ENCODE results near the gene PRCD. TPM values are rescaled to one million over a fixed set of nuclear protein-coding genes. Genes with fewer than 3 reads are reported as not detected.

The PRCD gene
- total RNA-seq, 1 donor from 2014 or later, result 5.3 TPM

DNA sequence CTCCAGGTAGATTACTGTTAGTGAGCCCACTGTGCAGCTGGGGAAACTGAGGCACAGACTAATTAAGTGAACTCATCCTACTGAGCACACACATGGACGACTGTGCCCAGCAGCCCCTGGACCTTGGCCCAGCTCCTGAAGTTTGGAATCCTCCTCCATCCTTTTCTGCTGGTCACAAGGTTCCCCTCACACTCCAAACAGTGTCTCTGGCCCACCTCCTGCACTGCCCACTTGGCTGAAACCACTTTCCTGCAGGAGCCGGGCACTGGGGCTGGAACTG lies 42.2 kb upstream of the PRCD start:
- TF ChIP-seq, protein P1, sequence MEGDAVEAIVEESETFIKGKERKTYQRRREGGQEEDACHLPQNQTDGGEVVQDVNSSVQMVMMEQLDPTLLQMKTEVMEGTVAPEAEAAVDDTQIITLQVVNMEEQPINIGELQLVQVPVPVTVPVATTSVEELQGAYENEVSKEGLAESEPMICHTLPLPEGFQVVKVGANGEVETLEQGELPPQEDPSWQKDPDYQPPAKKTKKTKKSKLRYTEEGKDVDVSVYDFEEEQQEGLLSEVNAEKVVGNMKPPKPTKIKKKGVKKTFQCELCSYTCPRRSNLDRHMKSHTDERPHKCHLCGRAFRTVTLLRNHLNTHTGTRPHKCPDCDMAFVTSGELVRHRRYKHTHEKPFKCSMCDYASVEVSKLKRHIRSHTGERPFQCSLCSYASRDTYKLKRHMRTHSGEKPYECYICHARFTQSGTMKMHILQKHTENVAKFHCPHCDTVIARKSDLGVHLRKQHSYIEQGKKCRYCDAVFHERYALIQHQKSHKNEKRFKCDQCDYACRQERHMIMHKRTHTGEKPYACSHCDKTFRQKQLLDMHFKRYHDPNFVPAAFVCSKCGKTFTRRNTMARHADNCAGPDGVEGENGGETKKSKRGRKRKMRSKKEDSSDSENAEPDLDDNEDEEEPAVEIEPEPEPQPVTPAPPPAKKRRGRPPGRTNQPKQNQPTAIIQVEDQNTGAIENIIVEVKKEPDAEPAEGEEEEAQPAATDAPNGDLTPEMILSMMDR (IDR thresholded peaks at IDR 0.05), result no peak
- H3K9me3 Mint-ChIP-seq, result no peaks in the 10 kb centered on the region
- ATAC-seq (ENCODE audit: low read depth) (no peak), DNase-seq (no peak)
- peaks cover 43% of the 10 kb centered on the region for H3K36me3 Mint-ChIP-seq (ENCODE audit: low read depth)
- intact Hi-C loops (cut with micrococcal nuclease), result no loop called here
- peak overlapping the region; percentile 95 for H3K27ac Mint-ChIP-seq
- peak overlapping the region; percentile 99 for H3K4me3 Mint-ChIP-seq
- POLR2A ChIA-PET, result interaction anchor here (1.0 to 21.4 kb wide), 5 partner anchors 15 to 87 kb away, joined by 3 to 769 read pairs (median 6); partner anchors contain the start of gene AANAT
- CTCF ChIA-PET, result interaction anchor here (0.8 to 3.0 kb wide), 3 partner anchors 15 to 39 kb away, joined by 4 to 7 read pairs (median 6); partner anchors contain the start of gene AANAT
- H3K27me3 Mint-ChIP-seq, result no peaks in the 10 kb centered on the region
- peaks cover 88% of the 10 kb centered on the region for H3K4me1 Mint-ChIP-seq

DNA sequence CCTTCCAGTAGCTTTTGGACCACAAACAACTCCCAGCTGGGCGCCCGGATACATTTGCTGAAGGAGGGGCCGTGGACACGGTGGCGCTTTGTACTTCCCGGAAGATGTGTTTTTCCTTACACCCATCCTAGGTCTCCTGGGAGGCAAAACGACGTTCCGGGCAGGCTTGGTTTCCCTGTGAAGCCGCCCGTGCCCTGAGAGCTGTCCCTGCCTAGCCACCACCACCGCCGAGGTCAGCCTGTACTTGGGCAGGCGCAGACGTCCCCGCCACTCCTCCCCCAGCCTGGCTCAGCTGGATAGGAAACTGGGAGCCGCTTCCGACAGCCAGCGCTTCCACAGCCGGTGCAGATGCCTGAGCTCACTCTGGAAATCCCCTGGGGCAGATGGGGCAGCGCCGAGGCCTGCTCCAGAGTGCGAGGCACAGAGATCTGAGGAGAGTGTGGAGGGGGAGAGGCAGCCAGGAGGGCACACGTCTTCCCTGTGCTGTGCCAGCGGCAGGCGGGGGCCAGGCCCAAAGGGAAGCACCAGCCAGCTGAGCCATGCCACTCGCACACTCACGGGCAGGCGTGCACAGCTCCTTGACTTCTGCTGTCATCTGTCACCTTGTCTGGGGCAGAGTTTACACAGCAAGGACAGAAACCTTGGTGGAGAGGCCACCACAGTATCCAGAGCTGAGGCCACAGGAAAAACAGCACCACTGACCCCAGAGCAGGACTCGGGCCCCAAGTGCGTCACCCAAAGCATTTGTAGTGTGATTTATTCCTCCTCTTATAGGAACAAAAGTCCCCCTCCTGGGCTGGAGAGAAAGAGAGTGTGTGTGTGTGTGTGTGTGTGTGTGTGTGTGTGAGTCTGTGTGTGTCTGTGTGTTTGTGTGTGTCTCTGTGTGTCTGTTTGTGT lies 41.6 kb upstream of the PRCD start:
- peaks cover 42% of the 10 kb centered on the region for H3K36me3 Mint-ChIP-seq (ENCODE audit: low read depth)
- intact Hi-C loops (cut with micrococcal nuclease), result no loop called here
- peak overlapping the region; percentile 99 for H3K4me3 Mint-ChIP-seq
- H3K4me1 Mint-ChIP-seq, result peaks cover 86% of the 10 kb centered on the region
- TF ChIP-seq, protein P1 (IDR thresholded peaks at IDR 0.05), result no peak
- H3K27me3 Mint-ChIP-seq, result no peaks in the 10 kb centered on the region
- DNase-seq (no peak), ATAC-seq (ENCODE audit: low read depth) (peak; percentile 3)
- peak overlapping the region; percentile 95 for H3K27ac Mint-ChIP-seq
- CTCF ChIA-PET, result interaction anchor here (0.8 to 11.4 kb wide), 5 partner anchors 15 to 44 kb away, joined by 4 to 129 read pairs (median 4); partner anchors contain the start of gene AANAT
- POLR2A ChIA-PET, result interaction anchor here (0.7 to 21.4 kb wide), 8 partner anchors 15 to 1487 kb away, joined by 4 to 769 read pairs (median 4); partner anchors contain the start of gene AANAT
- no peaks in the 10 kb centered on the region for H3K9me3 Mint-ChIP-seq

DNA sequence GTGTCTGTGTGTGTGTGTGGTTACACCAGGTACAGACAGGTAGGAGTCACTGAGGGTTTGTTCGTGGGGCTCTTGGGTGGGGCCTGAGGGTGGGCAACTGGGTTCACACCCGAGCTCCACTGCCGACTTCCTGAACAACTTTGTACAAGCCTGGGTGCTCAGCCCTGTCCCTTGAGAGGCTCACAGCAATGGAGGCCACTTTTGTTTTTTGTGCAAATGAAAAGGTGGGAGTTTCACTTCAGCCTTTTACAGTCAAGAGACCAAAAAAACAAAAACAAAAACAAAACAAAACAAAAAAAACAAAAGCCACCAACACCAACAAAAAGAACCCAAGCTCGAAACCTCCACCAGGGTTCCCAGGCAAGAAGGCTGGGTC lies 41.0 kb upstream of the PRCD start:
- ChIA-PET CTCF (interaction anchor here (1.0 to 11.4 kb wide), 5 partner anchors 18 to 45 kb away, joined by 4 to 129 read pairs (median 4); partner anchors contain the start of gene AANAT), POLR2A (interaction anchor here (0.7 to 21.4 kb wide), 12 partner anchors 16 to 1487 kb away, joined by 3 to 769 read pairs (median 4); partner anchors contain the start of genes AANAT, JMJD6, METTL23 and UBALD2)
- H3K27ac Mint-ChIP-seq, result peak overlapping the region; percentile 95
- H3K4me3 Mint-ChIP-seq, result peak overlapping the region; percentile 99
- ATAC-seq (ENCODE audit: low read depth) (peak; percentile 19), DNase-seq (no peak)
- intact Hi-C loops (cut with micrococcal nuclease), result no loop called here
- H3K4me1 Mint-ChIP-seq, result peaks cover 80% of the 10 kb centered on the region
- H3K27me3 Mint-ChIP-seq, result no peaks in the 10 kb centered on the region
- no peaks in the 10 kb centered on the region for H3K9me3 Mint-ChIP-seq
- H3K36me3 Mint-ChIP-seq (ENCODE audit: low read depth), result peaks cover 40% of the 10 kb centered on the region
- TF ChIP-seq, protein P1 (IDR thresholded peaks at IDR 0.05), result no peak

DNA sequence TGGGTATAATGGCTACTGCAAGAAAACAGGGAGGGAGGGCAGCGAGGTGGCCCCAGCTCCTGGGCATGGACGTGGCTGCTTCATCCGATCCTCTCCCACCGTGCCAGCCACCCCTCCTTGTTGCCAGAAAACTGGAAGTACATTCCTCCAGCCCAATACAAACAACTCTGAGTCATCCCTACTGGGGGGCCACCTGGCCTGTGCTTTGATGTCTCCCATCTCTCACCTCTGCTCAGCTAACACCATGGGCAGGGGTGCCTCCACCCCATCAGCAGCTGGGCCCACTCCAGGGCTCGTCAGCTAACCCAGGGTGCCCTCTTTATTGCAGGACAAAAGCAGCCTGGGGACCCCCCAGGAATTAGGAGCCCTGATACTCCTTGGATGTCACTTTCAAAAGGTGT lies 40.6 kb upstream of the PRCD start:
- Mint-ChIP-seq H3K36me3 (ENCODE audit: low read depth) (peaks cover 40% of the 10 kb centered on the region), H3K27me3 (no peaks in the 10 kb centered on the region)

More for the DNA sequence above, 40.6 kb upstream of the PRCD start:
- CTCF ChIA-PET, result interaction anchor here (1.0 to 11.4 kb wide), 6 partner anchors 9 to 46 kb away, joined by 3 to 129 read pairs (median 4); partner anchors contain the start of gene AANAT
- Mint-ChIP-seq H3K4me3 (peak overlapping the region; percentile 99), H3K4me1 (peaks cover 79% of the 10 kb centered on the region), H3K9me3 (no peaks in the 10 kb centered on the region), H3K27ac (peak overlapping the region; percentile 95)
- intact Hi-C loops (cut with micrococcal nuclease), result no loop called here
- POLR2A ChIA-PET, result interaction anchor here (0.7 to 21.4 kb wide), 13 partner anchors 16 to 1488 kb away, joined by 3 to 769 read pairs (median 4); partner anchors contain the start of genes AANAT, JMJD6, METTL23 and UBALD2
- TF ChIP-seq, protein P1 (IDR thresholded peaks at IDR 0.05), result no peak
- DNase-seq (no peak), ATAC-seq (ENCODE audit: low read depth) (no peak)

Measured in activated B cell treated with CpG ODN at 0.5 μM for 24 hours (primary cell).